ENCODE measurements around the gene ADAP1.
A peak's percentile ranks its signal among the peaks of the same experiment; 100 is the strongest.
"Not testable (repeated sequence)": the region's sequence is repeated elsewhere in the genome, so short reads cannot be mapped to it uniquely, and the experiment has no call there.

ADAP1 gene

DNA sequence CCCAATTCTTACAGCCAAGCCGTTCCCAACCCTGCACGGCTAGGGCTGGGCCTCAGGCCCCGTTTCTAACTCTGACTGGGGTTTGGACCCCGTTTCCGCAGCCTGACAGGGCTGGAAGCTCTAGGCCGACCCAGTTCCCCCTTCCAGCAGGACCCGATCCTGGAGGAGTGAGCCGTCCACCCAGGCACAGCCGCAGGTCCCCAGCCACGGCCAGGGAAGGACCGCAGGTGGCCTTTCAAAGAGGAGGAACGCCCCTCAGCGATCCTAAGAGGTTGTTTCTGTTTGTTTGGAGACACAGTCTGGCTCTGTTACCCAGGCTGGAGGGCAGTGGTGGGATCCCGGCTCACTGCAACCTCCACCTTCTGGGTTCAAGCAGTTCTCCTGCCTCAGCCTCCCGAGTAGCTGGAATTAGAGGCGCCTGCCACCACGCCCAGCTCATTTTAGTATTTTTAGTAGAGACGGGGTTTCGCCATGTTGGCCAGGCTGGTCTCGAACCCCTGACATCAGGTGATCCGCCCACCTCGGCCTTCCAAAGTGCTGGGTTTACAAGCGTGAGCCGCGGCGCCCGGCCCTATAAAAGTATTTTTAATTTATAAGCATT is 78.9 kb downstream of the ADAP1 start:
- DNase-seq = no peak

- DNase-seq = peak; percentile 90
Measured at GRCh38 chr7:875051-875450, 79.4 kb downstream of the ADAP1 start.

DNA sequence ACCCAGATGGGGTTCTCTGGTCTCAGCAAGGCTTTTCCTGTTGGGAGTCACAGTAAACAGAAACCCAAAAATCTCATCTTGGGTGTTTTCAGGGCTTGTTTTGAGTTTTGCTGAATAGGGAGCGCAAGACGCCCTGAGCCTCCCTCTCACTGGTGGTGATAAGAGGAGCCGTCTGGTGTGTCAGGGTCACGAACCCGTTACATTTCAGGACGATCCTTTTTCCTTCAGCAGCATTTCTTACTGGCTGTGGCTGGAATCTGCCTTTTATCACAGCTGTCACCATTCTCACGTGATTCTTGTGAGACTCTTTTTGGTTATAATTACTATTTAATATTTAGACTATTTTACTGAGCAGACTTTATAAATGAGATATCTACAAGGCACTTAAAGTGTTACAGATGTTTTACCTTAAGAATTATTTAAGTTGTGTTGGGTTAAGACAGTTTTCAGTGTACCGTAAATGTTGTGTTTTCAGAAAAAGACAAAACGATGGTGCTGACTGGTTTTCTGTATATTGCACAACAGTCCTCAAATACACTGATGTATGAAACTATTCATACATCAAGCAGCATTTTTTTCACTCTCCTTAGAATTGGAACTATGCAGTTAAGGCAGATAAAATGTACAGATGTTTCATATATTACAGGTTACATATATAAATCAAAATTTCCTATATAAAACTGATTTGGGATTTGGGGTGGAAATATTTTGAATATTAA is 80.3 kb downstream of the ADAP1 start:
- DNase-seq = no peak

DNA sequence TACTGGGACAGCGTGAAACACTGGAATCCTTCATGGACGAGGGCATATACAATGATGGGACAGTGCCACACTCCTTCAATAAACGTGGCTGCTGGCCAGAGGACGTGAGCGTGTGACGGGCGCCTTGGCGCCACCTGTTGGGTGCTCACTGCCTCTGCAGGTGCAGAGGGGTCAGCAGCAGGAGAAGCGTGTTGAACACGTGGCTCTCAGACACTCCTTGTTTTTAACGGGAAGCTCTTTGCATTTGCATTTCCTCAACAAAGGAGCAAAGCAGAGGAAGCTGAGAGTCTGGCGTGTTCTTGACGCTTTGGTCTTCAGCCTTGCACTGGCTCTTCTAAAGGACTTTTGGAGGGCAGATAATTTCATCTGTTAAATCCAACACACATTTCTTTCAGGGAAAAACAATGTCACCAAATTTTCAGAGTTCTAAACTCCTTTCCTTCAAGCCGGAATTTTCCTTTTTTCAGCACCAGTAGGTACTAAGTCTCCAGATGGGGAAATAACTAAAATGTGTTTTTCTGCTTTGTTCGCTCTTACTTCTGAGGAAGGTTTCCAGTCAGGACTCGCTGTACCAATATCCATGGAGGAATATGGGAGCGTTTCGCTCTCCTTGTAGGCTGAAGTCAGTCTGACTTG is 81.0 kb downstream of the ADAP1 start:
- DNase-seq = peak; percentile 79

DNA sequence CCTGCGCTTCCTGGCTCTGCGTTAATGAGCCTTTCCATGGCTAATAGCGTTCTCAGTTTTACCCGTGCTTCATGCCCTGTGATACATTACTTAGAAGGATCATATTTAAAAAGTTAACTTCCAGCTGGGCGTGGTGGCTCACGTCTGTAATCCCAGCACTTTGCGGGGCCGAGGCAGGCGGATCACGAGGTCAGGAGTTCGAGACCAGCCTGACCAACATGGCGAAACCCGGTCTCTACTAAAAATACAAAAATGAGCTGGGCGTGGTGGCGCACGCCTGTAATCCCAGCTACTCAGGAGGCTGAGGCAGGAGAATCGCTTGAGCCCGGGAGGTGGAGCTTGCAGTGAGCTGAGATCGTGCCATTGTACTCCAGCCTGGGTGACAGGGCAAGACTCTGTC is 81.8 kb downstream of the ADAP1 start:
- not testable (repeated sequence) for DNase-seq

- DNase-seq = no peak
Measured at GRCh38 chr7:871900-872537, 82.5 kb downstream of the ADAP1 start.

GRCh38 chr7:869348-869747 is 85.1 kb downstream of the ADAP1 start:
- no peak for DNase-seq

DNA sequence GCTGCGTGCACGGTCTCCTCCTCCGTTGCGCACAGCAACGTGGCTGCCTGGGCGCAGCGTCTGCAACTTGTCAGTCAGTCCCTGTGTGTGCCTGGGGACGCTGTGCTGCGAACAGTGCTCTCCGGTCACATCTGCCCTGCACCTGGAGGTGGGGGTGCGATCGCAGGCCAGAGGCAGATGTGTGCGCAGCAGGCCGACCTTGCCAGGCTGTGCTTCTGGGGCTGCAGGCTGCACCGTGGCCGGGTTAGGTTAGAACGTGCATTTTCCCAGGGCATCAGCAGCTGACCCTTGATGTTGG is 86.3 kb downstream of the ADAP1 start:
- DNase-seq = no peak

DNA sequence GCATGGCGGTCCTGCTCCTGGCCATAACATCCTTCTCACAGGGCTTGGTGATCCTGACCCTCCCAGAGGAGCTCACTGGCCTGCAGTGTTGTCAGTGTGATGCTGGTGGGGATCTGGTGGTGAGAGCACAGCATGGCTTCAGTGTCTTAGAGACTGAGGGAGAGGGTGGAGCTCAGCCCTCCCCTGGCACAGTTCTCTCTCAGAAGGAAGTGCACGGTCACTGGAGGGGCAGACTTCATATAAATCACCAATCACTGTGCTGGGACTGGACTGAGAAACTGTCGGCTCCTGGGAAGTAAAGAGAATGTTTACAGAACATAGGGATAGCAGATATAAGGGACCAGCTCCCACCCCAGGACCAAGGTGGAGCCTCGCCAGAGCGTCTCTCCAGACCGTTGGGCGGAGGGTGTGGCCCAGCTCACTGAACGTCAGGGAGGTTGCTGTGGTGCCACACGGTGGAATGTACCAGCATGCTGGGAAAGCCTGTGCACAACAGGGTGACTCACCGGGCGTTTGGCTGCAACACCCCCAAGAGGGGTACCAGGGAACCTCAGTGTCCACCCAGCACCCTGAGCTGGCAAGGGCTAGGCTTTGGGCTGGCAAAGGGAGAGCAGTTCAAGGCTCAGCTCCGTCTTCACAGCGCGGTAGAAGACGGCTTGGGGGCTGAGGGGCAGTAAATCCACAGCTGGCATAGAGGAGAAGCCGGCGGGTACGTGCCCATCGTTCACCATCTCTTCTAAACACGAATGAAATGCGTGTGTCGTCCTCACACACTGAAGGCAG is 86.9 kb downstream of the ADAP1 start:
- DNase-seq = no peak

- no peak for DNase-seq
Measured at GRCh38 chr7:867001-867405, 87.5 kb downstream of the ADAP1 start.

GRCh38 chr7:865921-866320 is 88.6 kb downstream of the ADAP1 start:
- no peak for DNase-seq

DNA sequence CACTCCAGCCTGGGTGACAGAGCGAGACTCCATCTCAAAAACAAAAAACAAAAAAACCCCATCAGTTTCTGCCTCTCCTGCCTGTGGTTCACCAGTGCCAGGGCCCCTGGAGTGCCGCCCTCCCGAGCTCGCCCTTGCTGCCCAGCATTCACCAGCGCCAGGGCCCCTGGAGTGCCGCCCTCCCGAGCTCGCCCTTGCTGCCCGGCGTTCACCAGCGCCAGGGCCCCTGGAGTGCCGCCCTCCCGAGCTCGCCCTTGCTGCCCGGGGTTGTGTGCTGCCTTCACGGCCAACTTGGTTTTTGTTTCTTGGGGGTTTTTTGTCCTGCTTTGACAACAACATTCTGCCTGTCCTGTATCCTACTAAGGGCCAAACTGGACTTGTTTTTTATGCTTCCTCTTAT is 91.4 kb downstream of the ADAP1 start:
- no peak for DNase-seq

GRCh38 chr7:862157-862556 is 92.3 kb downstream of the ADAP1 start:
- no peak for DNase-seq

GRCh38 chr7:861222-861621 is 93.3 kb downstream of the ADAP1 start:
- no peak for DNase-seq

- no peak for DNase-seq
Measured at GRCh38 chr7:860149-860548, 94.3 kb downstream of the ADAP1 start.

- no peak for DNase-seq
Measured at GRCh38 chr7:859359-860030, 95.0 kb downstream of the ADAP1 start.

GRCh38 chr7:857661-858060 is 96.8 kb downstream of the ADAP1 start:
- DNase-seq = no peak

GRCh38 chr7:856444-857095 is 97.9 kb downstream of the ADAP1 start:
- DNase-seq = no peak

- no peak for DNase-seq
Measured at GRCh38 chr7:855686-856369, 98.7 kb downstream of the ADAP1 start.

- DNase-seq = no peak
Measured at GRCh38 chr7:854118-854775, 100.2 kb downstream of the ADAP1 start.

All from NCI-H2107 (cell line).